ENCODE results near the gene GUCA1C.

The GUCA1C gene

GRCh38 chr3:108953700-108954099 lies at the start of gene GUCA1C:
GUCA1C (minus strand) TSS chr3:108953879; CDS start chr3:108953762, 117 bp downstream.
- H3K36me3 Mint-ChIP-seq (ENCODE audit: low read depth) = no peaks in the 10 kb centered on the region
- no peak within 1 kb of the TSS for H3K4me3 Mint-ChIP-seq
- H3K27ac Mint-ChIP-seq = no peak within 1 kb of the TSS
- H3K9me3 Mint-ChIP-seq = no peaks in the 10 kb centered on the region
- no peaks in the 10 kb centered on the region for H3K4me1 Mint-ChIP-seq (ENCODE audit: low read depth)
- H3K27me3 Mint-ChIP-seq (ENCODE audit: low read depth) = peaks cover 7% of the 10 kb centered on the region

GRCh38 chr3:108998436-108998835 lies 44.8 kb upstream of the GUCA1C start:
- H3K4me3 Mint-ChIP-seq = no peak overlapping the region
- H3K9me3 Mint-ChIP-seq = no peaks in the 10 kb centered on the region
- no peaks in the 10 kb centered on the region for H3K36me3 Mint-ChIP-seq (ENCODE audit: low read depth)

GRCh38 chr3:108985844-108986243 lies 32.2 kb upstream of the GUCA1C start:
- H3K9me3 Mint-ChIP-seq = no peaks in the 10 kb centered on the region
- H3K4me1 Mint-ChIP-seq (ENCODE audit: low read depth) = no peaks in the 10 kb centered on the region
- H3K27me3 Mint-ChIP-seq (ENCODE audit: low read depth) = peaks cover 22% of the 10 kb centered on the region
- no peak overlapping the region for H3K27ac Mint-ChIP-seq
- no peaks in the 10 kb centered on the region for H3K36me3 Mint-ChIP-seq (ENCODE audit: low read depth)
- H3K4me3 Mint-ChIP-seq = no peak overlapping the region

More at GRCh38 chr3:108998436-108998835, 44.8 kb upstream of the GUCA1C start:
- no peaks in the 10 kb centered on the region for H3K27me3 Mint-ChIP-seq (ENCODE audit: low read depth)
- H3K4me1 Mint-ChIP-seq (ENCODE audit: low read depth) = no peaks in the 10 kb centered on the region
- H3K27ac Mint-ChIP-seq = no peak overlapping the region

GRCh38 chr3:108983051-108983450 lies 29.4 kb upstream of the GUCA1C start:
- Mint-ChIP-seq H3K4me1 (ENCODE audit: low read depth) (no peaks in the 10 kb centered on the region), H3K4me3 (no peak overlapping the region), H3K27me3 (ENCODE audit: low read depth) (peaks cover 22% of the 10 kb centered on the region), H3K9me3 (no peaks in the 10 kb centered on the region), H3K27ac (no peak overlapping the region), H3K36me3 (ENCODE audit: low read depth) (no peaks in the 10 kb centered on the region)

GRCh38 chr3:108976058-108976457 lies 22.4 kb upstream of the GUCA1C start:
- Mint-ChIP-seq H3K27me3 (ENCODE audit: low read depth) (peaks cover 6% of the 10 kb centered on the region), H3K9me3 (no peaks in the 10 kb centered on the region), H3K36me3 (ENCODE audit: low read depth) (no peaks in the 10 kb centered on the region)

GRCh38 chr3:108973019-108973418 lies 19.3 kb upstream of the GUCA1C start:
- Mint-ChIP-seq H3K36me3 (ENCODE audit: low read depth) (no peaks in the 10 kb centered on the region), H3K4me3 (no peak overlapping the region), H3K27me3 (ENCODE audit: low read depth) (peaks cover 6% of the 10 kb centered on the region), H3K27ac (no peak overlapping the region), H3K9me3 (no peaks in the 10 kb centered on the region), H3K4me1 (ENCODE audit: low read depth) (peaks cover 1% of the 10 kb centered on the region)

More at GRCh38 chr3:108976058-108976457, 22.4 kb upstream of the GUCA1C start:
- H3K4me3 Mint-ChIP-seq = no peak overlapping the region
- no peak overlapping the region for H3K27ac Mint-ChIP-seq
- H3K4me1 Mint-ChIP-seq (ENCODE audit: low read depth) = peaks cover 1% of the 10 kb centered on the region

- no peaks in the 10 kb centered on the region for H3K36me3 Mint-ChIP-seq (ENCODE audit: low read depth)
- peaks cover 6% of the 10 kb centered on the region for H3K27me3 Mint-ChIP-seq (ENCODE audit: low read depth)
- H3K4me3 Mint-ChIP-seq = no peak overlapping the region
- H3K9me3 Mint-ChIP-seq = no peaks in the 10 kb centered on the region
- H3K27ac Mint-ChIP-seq = no peak overlapping the region
- peaks cover 1% of the 10 kb centered on the region for H3K4me1 Mint-ChIP-seq (ENCODE audit: low read depth)
These were observed 18.8 kb upstream of the GUCA1C start for GRCh38 chr3:108972482-108972881.

- Mint-ChIP-seq H3K27ac (no peak overlapping the region), H3K9me3 (no peaks in the 10 kb centered on the region), H3K4me1 (ENCODE audit: low read depth) (peaks cover 1% of the 10 kb centered on the region), H3K27me3 (ENCODE audit: low read depth) (peaks cover 6% of the 10 kb centered on the region), H3K36me3 (ENCODE audit: low read depth) (no peaks in the 10 kb centered on the region), H3K4me3 (no peak overlapping the region)
These were observed 16.9 kb upstream of the GUCA1C start for GRCh38 chr3:108970561-108970960.

GRCh38 chr3:108966773-108967172 lies 13.1 kb upstream of the GUCA1C start:
- peaks cover 1% of the 10 kb centered on the region for H3K4me1 Mint-ChIP-seq (ENCODE audit: low read depth)
- H3K4me3 Mint-ChIP-seq = no peak overlapping the region
- no peaks in the 10 kb centered on the region for H3K27me3 Mint-ChIP-seq (ENCODE audit: low read depth)
- H3K27ac Mint-ChIP-seq = no peak overlapping the region
- H3K9me3 Mint-ChIP-seq = no peaks in the 10 kb centered on the region
- H3K36me3 Mint-ChIP-seq (ENCODE audit: low read depth) = no peaks in the 10 kb centered on the region

GRCh38 chr3:108959017-108959416 lies 5.3 kb upstream of the GUCA1C start:
- no peaks in the 10 kb centered on the region for H3K9me3 Mint-ChIP-seq
- H3K36me3 Mint-ChIP-seq (ENCODE audit: low read depth) = no peaks in the 10 kb centered on the region
- peaks cover 4% of the 10 kb centered on the region for H3K4me1 Mint-ChIP-seq (ENCODE audit: low read depth)
- H3K4me3 Mint-ChIP-seq = no peak overlapping the region
- no peaks in the 10 kb centered on the region for H3K27me3 Mint-ChIP-seq (ENCODE audit: low read depth)
- no peak overlapping the region for H3K27ac Mint-ChIP-seq

GRCh38 chr3:108953210-108953609 lies 469 bp downstream of the GUCA1C start:
- Mint-ChIP-seq H3K27me3 (ENCODE audit: low read depth) (peaks cover 7% of the 10 kb centered on the region), H3K9me3 (no peaks in the 10 kb centered on the region), H3K36me3 (ENCODE audit: low read depth) (no peaks in the 10 kb centered on the region), H3K4me3 (no peak overlapping the region), H3K4me1 (ENCODE audit: low read depth) (no peaks in the 10 kb centered on the region), H3K27ac (no peak overlapping the region)

GRCh38 chr3:108951820-108952501 lies 1.7 kb downstream of the GUCA1C start:
- Mint-ChIP-seq H3K4me1 (ENCODE audit: low read depth) (no peaks in the 10 kb centered on the region), H3K27ac (no peak overlapping the region), H3K36me3 (ENCODE audit: low read depth) (no peaks in the 10 kb centered on the region), H3K4me3 (no peak overlapping the region), H3K9me3 (no peaks in the 10 kb centered on the region), H3K27me3 (ENCODE audit: low read depth) (peaks cover 7% of the 10 kb centered on the region)

- no peak overlapping the region for H3K27ac Mint-ChIP-seq
- H3K27me3 Mint-ChIP-seq (ENCODE audit: low read depth) = no peaks in the 10 kb centered on the region
- H3K9me3 Mint-ChIP-seq = no peaks in the 10 kb centered on the region
- H3K36me3 Mint-ChIP-seq (ENCODE audit: low read depth) = no peaks in the 10 kb centered on the region
- no peak overlapping the region for H3K4me3 Mint-ChIP-seq
- no peaks in the 10 kb centered on the region for H3K4me1 Mint-ChIP-seq (ENCODE audit: low read depth)
These were observed 5.8 kb downstream of the GUCA1C start for GRCh38 chr3:108947855-108948254.

GRCh38 chr3:108946292-108947285 lies 7.1 kb downstream of the GUCA1C start:
- H3K27ac Mint-ChIP-seq = no peak overlapping the region
- no peaks in the 10 kb centered on the region for H3K36me3 Mint-ChIP-seq (ENCODE audit: low read depth)
- H3K27me3 Mint-ChIP-seq (ENCODE audit: low read depth) = peaks cover 3% of the 10 kb centered on the region
- H3K4me3 Mint-ChIP-seq = no peak overlapping the region
- H3K9me3 Mint-ChIP-seq = no peaks in the 10 kb centered on the region
- no peaks in the 10 kb centered on the region for H3K4me1 Mint-ChIP-seq (ENCODE audit: low read depth)
